Parathyroid adenoma (tissue), 2 donors: ENCODE results near the gene ANO2.

Experiments
- H2AFZ ChIP-seq: fragments of 300-600 bp; sonication (generic); one replicate; pipeline ENCODE4 v1.7.0; 2017; ENCODE audit warnings: antibody characterized with exemption, mild to moderate bottlenecking
- H3K27ac ChIP-seq: fragments of 300-600 bp; sonication (generic); one replicate; pipeline ENCODE4 v1.7.0; 2017
- H3K27me3 ChIP-seq: fragments of 300-600 bp; sonication (generic); one replicate; pipeline ENCODE4 v1.7.0; 2017; ENCODE audit warnings: low read length; ENCODE audit not compliant: control insufficient read depth, insufficient read depth
- H3K36me3 ChIP-seq: fragments of 300-600 bp; sonication (generic); one replicate; pipeline ENCODE4 v1.7.0; 2017; ENCODE audit warnings: low read length; ENCODE audit not compliant: control insufficient read depth, insufficient read depth
- H3K4me1 ChIP-seq: fragments of 300-600 bp; sonication (generic); one replicate; pipeline ENCODE4 v1.7.0; 2017; ENCODE audit warnings: control low read depth
- H3K4me2 ChIP-seq: fragments of 300-600 bp; sonication (generic); one replicate; pipeline ENCODE4 v1.7.0; 2017; ENCODE audit warnings: low read length
- H3K4me3 ChIP-seq: fragments of 300-600 bp; sonication (generic); one replicate; pipeline ENCODE4 v1.7.0; 2017; ENCODE audit warnings: low read depth, low read length
- H3K79me2 ChIP-seq: fragments of 300-600 bp; sonication (generic); one replicate; pipeline ENCODE4 v1.7.0; 2017; ENCODE audit warnings: control low read depth
- H3K9ac ChIP-seq: fragments of 300-600 bp; sonication (generic); one replicate; pipeline ENCODE4 v1.7.0; 2017; ENCODE audit warnings: mild to moderate bottlenecking
- H3K9me3 ChIP-seq: fragments of 300-600 bp; sonication (generic); one replicate; pipeline ENCODE4 v1.7.0; 2017; ENCODE audit warnings: low read length; ENCODE audit not compliant: control insufficient read depth
- TF ChIP-seq, protein P1 (sequence below): fragments of 300-600 bp; sonication (generic); IDR thresholded peaks from one replicate; pipeline ENCODE4 v1.7.0; 2017; ENCODE audit warnings: antibody characterized with exemption, mild to moderate bottlenecking
- donor health status: primary hyperparathyroidism.

Gene ANO2

DNA sequence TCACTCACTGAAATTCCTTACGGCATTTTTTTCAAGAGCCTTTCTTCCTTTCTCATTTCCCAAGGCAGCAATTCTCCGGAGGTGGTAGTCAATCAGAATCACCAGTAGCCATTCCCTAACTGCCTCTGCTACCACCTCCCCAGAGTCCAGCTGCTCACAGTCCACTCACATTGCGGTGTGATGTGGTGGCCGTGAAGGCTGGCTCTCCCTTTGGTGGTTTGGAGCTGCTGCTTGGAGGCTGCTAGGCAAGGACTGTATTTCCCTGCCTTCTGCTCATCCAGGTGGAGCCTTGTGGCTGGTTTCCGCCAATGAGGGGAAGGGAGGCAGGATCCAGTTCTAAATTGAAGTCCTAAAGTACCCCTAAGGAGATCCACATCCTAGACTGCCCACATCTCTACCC lies 222.0 kb downstream of the ANO2 start:
- no peaks in the 10 kb centered on the region for H3K27me3 ChIP-seq
- H3K4me1 ChIP-seq, result no peaks in the 10 kb centered on the region
- no peaks in the 10 kb centered on the region for H3K79me2 ChIP-seq
- no peak overlapping the region for H3K4me3 ChIP-seq
- TF ChIP-seq, protein P1, sequence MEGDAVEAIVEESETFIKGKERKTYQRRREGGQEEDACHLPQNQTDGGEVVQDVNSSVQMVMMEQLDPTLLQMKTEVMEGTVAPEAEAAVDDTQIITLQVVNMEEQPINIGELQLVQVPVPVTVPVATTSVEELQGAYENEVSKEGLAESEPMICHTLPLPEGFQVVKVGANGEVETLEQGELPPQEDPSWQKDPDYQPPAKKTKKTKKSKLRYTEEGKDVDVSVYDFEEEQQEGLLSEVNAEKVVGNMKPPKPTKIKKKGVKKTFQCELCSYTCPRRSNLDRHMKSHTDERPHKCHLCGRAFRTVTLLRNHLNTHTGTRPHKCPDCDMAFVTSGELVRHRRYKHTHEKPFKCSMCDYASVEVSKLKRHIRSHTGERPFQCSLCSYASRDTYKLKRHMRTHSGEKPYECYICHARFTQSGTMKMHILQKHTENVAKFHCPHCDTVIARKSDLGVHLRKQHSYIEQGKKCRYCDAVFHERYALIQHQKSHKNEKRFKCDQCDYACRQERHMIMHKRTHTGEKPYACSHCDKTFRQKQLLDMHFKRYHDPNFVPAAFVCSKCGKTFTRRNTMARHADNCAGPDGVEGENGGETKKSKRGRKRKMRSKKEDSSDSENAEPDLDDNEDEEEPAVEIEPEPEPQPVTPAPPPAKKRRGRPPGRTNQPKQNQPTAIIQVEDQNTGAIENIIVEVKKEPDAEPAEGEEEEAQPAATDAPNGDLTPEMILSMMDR, result no peak
- no peak overlapping the region for H3K9ac ChIP-seq
- H3K4me2 ChIP-seq, result no peak overlapping the region
- H3K36me3 ChIP-seq, result no peaks in the 10 kb centered on the region
- H2AFZ ChIP-seq, result no peak overlapping the region
- no peaks in the 10 kb centered on the region for H3K9me3 ChIP-seq
- H3K27ac ChIP-seq, result no peak overlapping the region

DNA sequence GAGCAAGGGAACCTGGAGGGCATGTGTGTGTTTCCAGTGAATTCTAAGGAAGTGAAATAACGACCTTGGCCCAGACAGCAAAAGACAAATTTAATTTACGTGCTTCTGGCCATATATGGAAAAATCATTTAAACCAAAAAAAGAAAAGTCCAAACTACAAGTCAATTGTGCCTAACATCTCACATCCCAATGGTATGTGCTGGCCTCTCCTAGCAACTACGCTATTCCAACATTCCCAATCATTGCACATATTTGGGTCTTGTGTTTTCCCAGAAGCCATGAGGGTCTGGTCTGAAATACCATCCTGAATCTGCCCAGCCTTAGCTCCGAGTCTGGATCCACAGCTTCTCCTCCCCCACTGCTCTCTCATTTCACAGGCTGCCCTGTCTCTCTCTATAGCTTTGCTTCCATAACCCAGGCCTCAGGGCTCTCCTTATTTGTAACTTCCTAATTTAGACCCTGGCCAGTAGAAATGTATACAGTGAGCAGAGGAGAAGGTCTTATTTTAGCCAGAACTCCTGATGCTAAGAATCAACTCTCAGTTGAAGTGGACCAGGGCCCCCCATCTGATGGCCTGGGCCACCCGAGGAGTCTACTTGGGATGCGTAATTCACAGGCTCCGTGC lies 224.6 kb downstream of the ANO2 start:
- H3K9me3 ChIP-seq, result no peaks in the 10 kb centered on the region
- no peaks in the 10 kb centered on the region for H3K36me3 ChIP-seq
- TF ChIP-seq, protein P1, result no peak
- H3K27me3 ChIP-seq, result no peaks in the 10 kb centered on the region
- no peak overlapping the region for H3K9ac ChIP-seq
- H2AFZ ChIP-seq, result no peak overlapping the region
- H3K27ac ChIP-seq, result no peak overlapping the region
- H3K4me3 ChIP-seq, result no peak overlapping the region
- no peak overlapping the region for H3K4me2 ChIP-seq
- H3K79me2 ChIP-seq, result no peaks in the 10 kb centered on the region
- no peaks in the 10 kb centered on the region for H3K4me1 ChIP-seq

DNA sequence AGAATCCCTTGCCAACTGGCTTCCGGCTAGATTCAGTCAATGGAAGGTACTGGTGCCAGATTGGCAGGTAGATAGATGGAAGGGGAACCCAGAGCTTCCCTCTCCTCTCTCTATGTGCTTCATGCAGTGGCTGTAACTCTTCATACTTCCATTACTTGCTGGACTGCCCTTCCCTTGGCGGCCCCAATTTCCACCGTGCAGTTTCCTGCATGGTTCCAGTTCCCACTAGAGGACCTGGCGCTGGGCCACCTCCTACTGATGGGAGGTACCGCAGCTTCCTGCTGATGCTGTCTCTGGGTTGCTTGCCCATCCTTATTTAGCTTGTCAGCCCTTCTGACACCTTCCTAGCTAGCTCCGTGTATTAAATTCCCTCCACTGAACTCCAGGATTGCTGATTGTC lies 226.4 kb downstream of the ANO2 start:
- Histone ChIP-seq H2AFZ (no peak overlapping the region), H3K27ac (no peak overlapping the region), H3K36me3 (no peaks in the 10 kb centered on the region), H3K4me2 (no peak overlapping the region), H3K4me1 (no peaks in the 10 kb centered on the region), H3K9me3 (no peaks in the 10 kb centered on the region), H3K79me2 (no peaks in the 10 kb centered on the region), H3K9ac (no peak overlapping the region), H3K4me3 (no peak overlapping the region), H3K27me3 (no peaks in the 10 kb centered on the region)
- TF ChIP-seq, protein P1, result no peak

DNA sequence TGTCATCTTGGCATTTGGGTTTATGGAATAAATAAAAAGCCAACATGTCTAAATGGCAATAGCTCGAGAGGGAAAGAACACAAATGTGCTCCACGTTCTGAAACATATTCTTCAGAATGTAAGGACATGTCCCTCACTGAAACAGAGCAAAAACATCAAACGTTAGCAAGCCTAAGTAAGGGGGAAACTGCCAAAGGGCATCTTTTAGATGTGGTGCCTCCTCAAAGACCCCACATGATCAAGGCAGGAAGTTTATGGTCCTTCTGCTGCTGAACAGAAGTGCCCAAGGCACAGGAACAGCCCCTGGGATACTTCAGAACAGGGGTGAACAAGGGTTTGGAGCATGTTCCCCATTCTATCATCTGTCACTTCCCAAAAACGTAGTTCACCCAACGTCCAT lies 227.0 kb downstream of the ANO2 start:
- Histone ChIP-seq H3K4me3 (no peak overlapping the region), H3K27me3 (no peaks in the 10 kb centered on the region), H3K27ac (peak overlapping the region; percentile 21), H2AFZ (no peak overlapping the region), H3K79me2 (no peaks in the 10 kb centered on the region), H3K4me1 (no peaks in the 10 kb centered on the region), H3K9ac (no peak overlapping the region), H3K36me3 (no peaks in the 10 kb centered on the region), H3K4me2 (no peak overlapping the region), H3K9me3 (no peaks in the 10 kb centered on the region)
- TF ChIP-seq, protein P1, result no peak

DNA sequence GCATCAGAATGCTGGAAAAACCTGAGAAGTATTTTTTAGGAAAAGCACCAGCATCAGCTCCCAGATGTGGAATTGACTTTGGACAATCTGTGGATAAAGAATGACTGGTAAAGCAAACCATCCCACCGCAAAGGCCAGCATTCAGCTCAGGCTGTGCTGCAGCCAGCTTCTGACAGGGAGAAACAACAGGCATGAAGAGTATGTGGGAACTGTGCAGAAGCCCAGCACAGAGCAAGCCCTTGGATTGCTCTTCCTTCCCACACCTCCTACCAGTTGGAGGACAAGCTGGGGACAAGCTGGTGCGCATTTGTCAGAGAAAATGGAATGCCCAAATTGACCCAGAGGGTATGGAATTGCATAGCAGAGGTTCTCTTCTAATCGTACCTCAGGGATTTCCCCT lies 228.1 kb downstream of the ANO2 start:
- no peak overlapping the region for H3K4me2 ChIP-seq
- no peaks in the 10 kb centered on the region for H3K79me2 ChIP-seq
- no peak overlapping the region for H3K27ac ChIP-seq
- H3K9me3 ChIP-seq, result no peaks in the 10 kb centered on the region
- H3K9ac ChIP-seq, result no peak overlapping the region
- H3K4me3 ChIP-seq, result no peak overlapping the region
- no peaks in the 10 kb centered on the region for H3K27me3 ChIP-seq
- H3K36me3 ChIP-seq, result no peaks in the 10 kb centered on the region
- H3K4me1 ChIP-seq, result no peaks in the 10 kb centered on the region
- TF ChIP-seq, protein P1, result no peak
- H2AFZ ChIP-seq, result no peak overlapping the region
